ENCODE results near the gene FUOM.

Gene FUOM
- 7.7 to 10.1 reads per million in 2 donors for total RNA-seq

GRCh38 chr10:133357285-133358161 is at the start of gene FUOM:
Gene FUOM (minus strand): TSS chr10:133358019. CDS start chr10:133358007, 12 bp downstream.
- peak; percentile 68 for DNase-seq

GRCh38 chr10:133405844-133406527 is 48.2 kb upstream of the FUOM start:
- DNase-seq, result no peak

- DNase-seq, result no peak
These were observed 47.5 kb upstream of the FUOM start for GRCh38 chr10:133405272-133405671.

- no peak for DNase-seq
These were observed 46.0 kb upstream of the FUOM start for GRCh38 chr10:133403784-133404183.

- no peak for DNase-seq
These were observed 45.5 kb upstream of the FUOM start for GRCh38 chr10:133403359-133403758.

- no peak for DNase-seq
These were observed 44.3 kb upstream of the FUOM start for GRCh38 chr10:133401981-133402725.

GRCh38 chr10:133401500-133401899 is 43.7 kb upstream of the FUOM start:
- no peak for DNase-seq

- no peak for DNase-seq
These were observed 43.0 kb upstream of the FUOM start for GRCh38 chr10:133400624-133401424.

GRCh38 chr10:133399123-133399601 is 41.3 kb upstream of the FUOM start:
- DNase-seq, result no peak

GRCh38 chr10:133397938-133398337 is 40.1 kb upstream of the FUOM start:
- no peak for DNase-seq

- DNase-seq, result no peak
These were observed 38.3 kb upstream of the FUOM start for GRCh38 chr10:133396035-133396624.

- no peak for DNase-seq
These were observed 37.0 kb upstream of the FUOM start for GRCh38 chr10:133394801-133395221.

GRCh38 chr10:133394064-133394663 is 36.3 kb upstream of the FUOM start, which contains the start of gene MTG1:
Gene MTG1 (plus strand): TSS chr10:133394157. CDS start chr10:133394221, 64 bp downstream.
- DNase-seq, result peak; percentile 91

GRCh38 chr10:133393401-133394063 is 35.7 kb upstream of the FUOM start:
- DNase-seq, result no peak

- no peak for DNase-seq
These were observed 34.1 kb upstream of the FUOM start for GRCh38 chr10:133391761-133392518.

- no peak for DNase-seq
These were observed 33.4 kb upstream of the FUOM start for GRCh38 chr10:133391249-133391635.

GRCh38 chr10:133390597-133391248 is 32.9 kb upstream of the FUOM start:
- DNase-seq, result no peak

- DNase-seq, result no peak
These were observed 31.4 kb upstream of the FUOM start for GRCh38 chr10:133388973-133389818.

Measured in T-helper 9 cell (primary cell).